Measurements from ENCODE around the gene SLC49A4.

- TF ChIP-seq CTCF (IDR thresholded peaks at IDR 0.05) (no peak), POLR2A (IDR thresholded peaks at IDR 0.05) (no peak)
These were observed 118.8 kb downstream of the SLC49A4 start for GRCh38 chr3:122913539-122914100.
